ENCODE data around the gene LAMA5.

LAMA5 gene

GRCh38 chr20:62404112-62404665 lies 37.1 kb upstream of the LAMA5 start:
- DNase-seq (ENCODE audit: low read depth in 2 of 3, low spot score in 2 of 3): no peak

- no peak for DNase-seq (ENCODE audit: low read depth in 2 of 3, low spot score in 2 of 3)
Measured at GRCh38 chr20:62403331-62403730, 36.2 kb upstream of the LAMA5 start.

- no peak for DNase-seq (ENCODE audit: low read depth in 2 of 3, low spot score in 2 of 3)
Measured at GRCh38 chr20:62402456-62403150, 35.5 kb upstream of the LAMA5 start.

GRCh38 chr20:62401331-62401779 lies 34.2 kb upstream of the LAMA5 start:
- DNase-seq (ENCODE audit: low read depth in 2 of 3, low spot score in 2 of 3): no peak

- DNase-seq (ENCODE audit: low read depth in 2 of 3, low spot score in 2 of 3): no peak
Measured at GRCh38 chr20:62400541-62400940, 33.4 kb upstream of the LAMA5 start.

- DNase-seq (ENCODE audit: low read depth in 2 of 3, low spot score in 2 of 3): no peak
Measured at GRCh38 chr20:62400021-62400420, 32.9 kb upstream of the LAMA5 start.

- no peak for DNase-seq (ENCODE audit: low read depth in 2 of 3, low spot score in 2 of 3)
Measured at GRCh38 chr20:62398120-62398821, 31.2 kb upstream of the LAMA5 start.

- no peak for DNase-seq (ENCODE audit: low read depth in 2 of 3, low spot score in 2 of 3)
Measured at GRCh38 chr20:62396367-62397239, 29.5 kb upstream of the LAMA5 start.

- DNase-seq (ENCODE audit: low read depth in 2 of 3, low spot score in 2 of 3): no peak
Measured at GRCh38 chr20:62395311-62396242, 28.5 kb upstream of the LAMA5 start.

GRCh38 chr20:62394248-62395245 lies 27.4 kb upstream of the LAMA5 start:
- DNase-seq (ENCODE audit: low read depth in 2 of 3, low spot score in 2 of 3): no peak

GRCh38 chr20:62393830-62394229 lies 26.7 kb upstream of the LAMA5 start:
- no peak for DNase-seq (ENCODE audit: low read depth in 2 of 3, low spot score in 2 of 3)

- DNase-seq (ENCODE audit: low read depth in 2 of 3, low spot score in 2 of 3): no peak
Measured at GRCh38 chr20:62393335-62393665, 26.2 kb upstream of the LAMA5 start.

- no peak for DNase-seq (ENCODE audit: low read depth in 2 of 3, low spot score in 2 of 3)
Measured at GRCh38 chr20:62392621-62393334, 25.7 kb upstream of the LAMA5 start.

- no peak for DNase-seq (ENCODE audit: low read depth in 2 of 3, low spot score in 2 of 3)
Measured at GRCh38 chr20:62392077-62392418, 24.9 kb upstream of the LAMA5 start.

- no peak for DNase-seq (ENCODE audit: low read depth in 2 of 3, low spot score in 2 of 3)
Measured at GRCh38 chr20:62391165-62392076, 24.3 kb upstream of the LAMA5 start.

- no peak for DNase-seq (ENCODE audit: low read depth in 2 of 3, low spot score in 2 of 3)
Measured at GRCh38 chr20:62390317-62391164, 23.4 kb upstream of the LAMA5 start.

GRCh38 chr20:62389601-62390087 lies 22.5 kb upstream of the LAMA5 start:
- DNase-seq (ENCODE audit: low read depth in 2 of 3, low spot score in 2 of 3): no peak
